ENCODE data around the gene TOX4. TPM values are rescaled to one million over a fixed set of nuclear protein-coding genes. Genes with fewer than 3 reads are reported as not detected.

Gene TOX4
- total and polyA plus RNA-seq, 2 of the 4 experiments (the other 2 are of a cell fraction) = 26.7 to 56.6 TPM

- peak within 1 kb of the TSS; percentile 94 for H3K9ac ChIP-seq (ENCODE audit: low read depth, low read length)
- H2BK15ac ChIP-seq (ENCODE audit: low read depth, low read length) = peak within 1 kb of the TSS; percentile 63; the same call in 1 of the 3 replicates
- 0% methylated on average over 4 of the region's 36 CpGs; no CpG with 5 or more reads in 1 of the 2 experiments for WGBS, 2 experiments (ENCODE audit: extremely low coverage in 2 of 2, insufficient read length in 1 of 2)
- no peaks in the 10 kb centered on the region; the same call in 1 of the 2 replicates for H3K9me1 ChIP-seq (ENCODE audit: insufficient read depth, low read length)
- peaks cover 6 to 25% of the 10 kb centered on the region in 2 experiments; a peak in 3 of 4 replicates for H3K79me1 ChIP-seq (ENCODE audit: low read depth in 1 of 2, low read length in 2 of 2)
- peak within 1 kb of the TSS; percentile 94 for H3K27ac ChIP-seq (ENCODE audit: insufficient read depth, low read length)
- no peaks in the 10 kb centered on the region; the same call in 1 of the 2 replicates for H3K4me1 ChIP-seq (ENCODE audit: control insufficient read depth, insufficient read depth, low read length)
- ATAC-seq (ENCODE audit: low read depth) (peak; percentile 99), DNase-seq (peak; percentile 100)
- dilution Hi-C loops (cut with HindIII; ENCODE audit: low sequenced_read_pairs, unreplicated experiment) = no loop called here
- peak within 1 kb of the TSS; percentile 81 for H3K4me3 ChIP-seq (ENCODE audit: insufficient read depth, low read depth, low read length)
- CTCF ChIA-PET = interaction anchor here (0.5 to 1.8 kb wide), 7 partner anchors 10 to 337 kb away, joined by 3 to 8 read pairs (median 3); no protein-coding TSS in a partner anchor
- peak within 1 kb of the TSS; percentile 78 for H2BK120ac ChIP-seq (ENCODE audit: low read depth, low read length)
- BruUV-seq (replicated peaks) = no TSS peak
- H3K27me3 ChIP-seq (ENCODE audit: control insufficient read depth, insufficient read depth, low read length) = no peaks in the 10 kb centered on the region
- peak within 1 kb of the TSS; percentile 98 to 100 for H4K8ac ChIP-seq (ENCODE audit: low read depth in 2 of 2, low read length in 2 of 2)
- peak within 1 kb of the TSS; percentile 88 for H3K18ac ChIP-seq (ENCODE audit: low read depth, low read length)
- H2AFZ ChIP-seq (replicated peaks; ENCODE audit: low read length, poor library complexity) = peak within 1 kb of the TSS; percentile 99
- peak within 1 kb of the TSS; percentile 98 for H2AK5ac ChIP-seq (ENCODE audit: low read depth, low read length)
- H3K23ac ChIP-seq (ENCODE audit: low read depth, low read length) = peak within 1 kb of the TSS; percentile 97
- no peaks in the 10 kb centered on the region for H3K9me3 ChIP-seq (ENCODE audit: control insufficient read depth, insufficient read depth, low read length)
- intact Hi-C loops (cut with micrococcal nuclease) = loop anchor here (1.0 to 5.0 kb wide), 4 partner anchors 19 to 256 kb away; partner anchors contain the start of gene TOX4
- peak within 1 kb of the TSS; percentile 99 for H3K14ac ChIP-seq (replicated peaks; ENCODE audit: low read depth, low read length)
- H4K20me1 ChIP-seq (ENCODE audit: insufficient read depth, low read length) = no peaks in the 10 kb centered on the region; the same call in none of the 2 replicates
- peaks cover 2% of the 10 kb centered on the region for H3K36me3 ChIP-seq (ENCODE audit: control insufficient read depth, insufficient read depth, low read length)
- POLR2A ChIA-PET (ENCODE audit: unreplicated experiment) = interaction anchor here (0.9 to 1.0 kb wide), 2 partner anchors 12 to 20 kb away, joined by 3 read pairs; no protein-coding TSS in a partner anchor
- peak within 1 kb of the TSS; percentile 94 for H2BK5ac ChIP-seq (ENCODE audit: low read depth, low read length, poor library complexity, severe bottlenecking)
- H3K4ac ChIP-seq (ENCODE audit: low read depth, low read length) = peak within 1 kb of the TSS; percentile 98
- peak within 1 kb of the TSS; percentile 92 for H4K5ac ChIP-seq (ENCODE audit: low read depth, low read length)
- in situ Hi-C loops (cut with MboI; ENCODE audit: low sequenced_read_pairs) = no loop called here
- H4K91ac ChIP-seq (ENCODE audit: insufficient read depth, low read depth, low read length) = peak within 1 kb of the TSS; percentile 99
- 0 out of 2 replicates have a peak within 1 kb of the TSS, but pooled peaks have one; percentile 17 for H2BK20ac ChIP-seq (ENCODE audit: low read depth, low read length)
- peak within 1 kb of the TSS; percentile 78 for H3K4me2 ChIP-seq (ENCODE audit: low read depth, low read length)
- peak within 1 kb of the TSS; percentile 95 for H2AK9ac ChIP-seq (replicated peaks; ENCODE audit: low read depth, low read length, poor library complexity)
- peak within 1 kb of the TSS; percentile 97 for H3K56ac ChIP-seq (ENCODE audit: extremely low read depth, insufficient read depth, low read length)
- TF ChIP-seq RAD21 (IDR thresholded peaks at IDR 0.05; ENCODE audit: low read length) (peak; percentile 38), POLR2A (IDR thresholded peaks at IDR 0.05; ENCODE audit: low read depth, low read length) (peak; percentile 67), MAFK (IDR thresholded peaks at IDR 0.05; ENCODE audit: low read depth, low read length) (no peak), SMC3 (IDR thresholded peaks at IDR 0.05; ENCODE audit: low read depth, low read length) (peak; percentile 18), NFE2L2 (IDR thresholded peaks at IDR 0.05; ENCODE audit: low read depth, low read length) (no peak), CEBPB (IDR thresholded peaks at IDR 0.05; ENCODE audit: low read depth, low read length) (no peak), CHD1 (IDR thresholded peaks at IDR 0.05; ENCODE audit: low read depth, low read length) (no peak), MXI1 (IDR thresholded peaks at IDR 0.05; ENCODE audit: borderline replicate concordance, low read depth, low read length) (peak; percentile 89; the same call in 1 of the 2 replicates), RFX5 (IDR thresholded peaks at IDR 0.05; ENCODE audit: low read depth, low read length) (no peak), MAZ (IDR thresholded peaks at IDR 0.05; ENCODE audit: borderline replicate concordance, low read depth, low read length) (peak; percentile 75; the same call in 1 of the 2 replicates), FOS (IDR thresholded peaks at IDR 0.05; ENCODE audit: low read depth, low read length) (no peak)
- TF ChIP-seq, protein P1, sequence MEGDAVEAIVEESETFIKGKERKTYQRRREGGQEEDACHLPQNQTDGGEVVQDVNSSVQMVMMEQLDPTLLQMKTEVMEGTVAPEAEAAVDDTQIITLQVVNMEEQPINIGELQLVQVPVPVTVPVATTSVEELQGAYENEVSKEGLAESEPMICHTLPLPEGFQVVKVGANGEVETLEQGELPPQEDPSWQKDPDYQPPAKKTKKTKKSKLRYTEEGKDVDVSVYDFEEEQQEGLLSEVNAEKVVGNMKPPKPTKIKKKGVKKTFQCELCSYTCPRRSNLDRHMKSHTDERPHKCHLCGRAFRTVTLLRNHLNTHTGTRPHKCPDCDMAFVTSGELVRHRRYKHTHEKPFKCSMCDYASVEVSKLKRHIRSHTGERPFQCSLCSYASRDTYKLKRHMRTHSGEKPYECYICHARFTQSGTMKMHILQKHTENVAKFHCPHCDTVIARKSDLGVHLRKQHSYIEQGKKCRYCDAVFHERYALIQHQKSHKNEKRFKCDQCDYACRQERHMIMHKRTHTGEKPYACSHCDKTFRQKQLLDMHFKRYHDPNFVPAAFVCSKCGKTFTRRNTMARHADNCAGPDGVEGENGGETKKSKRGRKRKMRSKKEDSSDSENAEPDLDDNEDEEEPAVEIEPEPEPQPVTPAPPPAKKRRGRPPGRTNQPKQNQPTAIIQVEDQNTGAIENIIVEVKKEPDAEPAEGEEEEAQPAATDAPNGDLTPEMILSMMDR (conservative IDR thresholded peaks at IDR 0.05; ENCODE audit: low read depth, low read length) = peak; percentile 82
- TF ChIP-seq, protein P2, sequence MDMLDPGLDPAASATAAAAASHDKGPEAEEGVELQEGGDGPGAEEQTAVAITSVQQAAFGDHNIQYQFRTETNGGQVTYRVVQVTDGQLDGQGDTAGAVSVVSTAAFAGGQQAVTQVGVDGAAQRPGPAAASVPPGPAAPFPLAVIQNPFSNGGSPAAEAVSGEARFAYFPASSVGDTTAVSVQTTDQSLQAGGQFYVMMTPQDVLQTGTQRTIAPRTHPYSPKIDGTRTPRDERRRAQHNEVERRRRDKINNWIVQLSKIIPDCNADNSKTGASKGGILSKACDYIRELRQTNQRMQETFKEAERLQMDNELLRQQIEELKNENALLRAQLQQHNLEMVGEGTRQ (IDR thresholded peaks at IDR 0.05; ENCODE audit: low read depth, low read length) = peak; percentile 24; the same call in 1 of the 2 replicates
Observed at GRCh38 chr14:21455912-21456667, 20.9 kb upstream of the TOX4 start, which contains the start of gene CHD8. TSS of gene CHD8 (minus strand) at chr14:21456123. CDS start at chr14:21431643, 24,480 bp downstream.

Measured in IMR-90 (cell line).